Neutrophil (primary cell): ENCODE data around the gene PPP2R3B.
"Not testable (repeated sequence)": the region's sequence is repeated elsewhere in the genome, so short reads cannot be mapped to it uniquely, and the experiment has no call there.

Experiments used
- H3K27ac ChIP-seq: fragments of 200-600 bp; sonication (generic); 2 replicates; pipeline ENCODE4 v1.5.1; 2016; ENCODE audit warnings: mild to moderate bottlenecking, moderate library complexity
- H3K27me3 ChIP-seq: fragments of 200-600 bp; sonication (generic); 2 replicates; pipeline ENCODE4 v1.6.0; 2016; ENCODE audit warnings: mild to moderate bottlenecking
- H3K36me3 ChIP-seq: fragments of 200-600 bp; sonication (generic); 2 replicates; pipeline ENCODE4 v1.5.1; 2017
- H3K4me1 ChIP-seq, 2 experiments: fragments of 200-600 bp in 1 of 2; sonication (generic) in 1 of 2; 1 replicate in 1 of 2; 2 replicates in 1 of 2; pipeline versions ENCODE4 v1.5.1 to v1.6.1; 2013 to 2016; ENCODE audit warnings: low read depth in 1 of 2, low read length in 1 of 2, mild to moderate bottlenecking in 1 of 2, moderate library complexity in 1 of 2; ENCODE audit not compliant: control insufficient read depth in 1 of 2, insufficient read depth in 1 of 2
- H3K4me3 ChIP-seq, 2 experiments: fragments of 200-600 bp in 1 of 2; sonication (generic) in 1 of 2; 1 replicate in 1 of 2; 2 replicates in 1 of 2; pipeline ENCODE4 v1.5.1; 2013 to 2016; ENCODE audit warnings: low read depth in 1 of 2, low read length in 1 of 2, mild to moderate bottlenecking in 1 of 2, moderate library complexity in 1 of 2
- H3K9me3 ChIP-seq: fragments of 200-600 bp; sonication (generic); 2 replicates; pipeline ENCODE4 v1.5.1; 2016
- TF ChIP-seq, protein P1 (sequence below): fragments of 200-600 bp; sonication (generic); IDR thresholded peaks from 2 replicates; pipeline ENCODE4 v1.5.1; 2016; ENCODE audit warnings: antibody characterized with exemption

PPP2R3B gene

DNA sequence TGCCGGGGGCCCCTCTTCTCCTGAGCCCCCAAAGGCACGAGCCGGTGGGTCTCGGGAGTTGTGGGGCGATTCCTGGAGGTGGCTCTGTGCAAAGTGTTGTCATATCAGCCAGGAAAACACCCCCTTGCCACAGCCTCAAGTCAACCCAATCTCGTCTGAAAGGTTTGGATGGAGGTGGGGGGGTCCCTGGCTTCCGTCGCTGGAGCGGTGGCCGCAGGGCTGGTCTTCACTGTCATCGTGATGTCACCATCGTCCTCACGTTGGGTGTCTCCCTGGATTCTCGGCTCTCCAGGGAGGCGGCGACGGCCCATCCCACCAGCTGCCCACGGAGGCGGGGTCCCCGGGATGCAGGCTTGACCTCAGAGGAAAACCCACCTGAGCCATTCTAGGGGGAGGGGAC is 38.3 kb upstream of the PPP2R3B start:
- H3K27me3 ChIP-seq: peaks cover 59% of the 10 kb centered on the region
- no peaks in the 10 kb centered on the region for H3K36me3 ChIP-seq
- peaks cover 0 to 6% of the 10 kb centered on the region in 2 experiments for H3K4me1 ChIP-seq
- TF ChIP-seq, protein P1, sequence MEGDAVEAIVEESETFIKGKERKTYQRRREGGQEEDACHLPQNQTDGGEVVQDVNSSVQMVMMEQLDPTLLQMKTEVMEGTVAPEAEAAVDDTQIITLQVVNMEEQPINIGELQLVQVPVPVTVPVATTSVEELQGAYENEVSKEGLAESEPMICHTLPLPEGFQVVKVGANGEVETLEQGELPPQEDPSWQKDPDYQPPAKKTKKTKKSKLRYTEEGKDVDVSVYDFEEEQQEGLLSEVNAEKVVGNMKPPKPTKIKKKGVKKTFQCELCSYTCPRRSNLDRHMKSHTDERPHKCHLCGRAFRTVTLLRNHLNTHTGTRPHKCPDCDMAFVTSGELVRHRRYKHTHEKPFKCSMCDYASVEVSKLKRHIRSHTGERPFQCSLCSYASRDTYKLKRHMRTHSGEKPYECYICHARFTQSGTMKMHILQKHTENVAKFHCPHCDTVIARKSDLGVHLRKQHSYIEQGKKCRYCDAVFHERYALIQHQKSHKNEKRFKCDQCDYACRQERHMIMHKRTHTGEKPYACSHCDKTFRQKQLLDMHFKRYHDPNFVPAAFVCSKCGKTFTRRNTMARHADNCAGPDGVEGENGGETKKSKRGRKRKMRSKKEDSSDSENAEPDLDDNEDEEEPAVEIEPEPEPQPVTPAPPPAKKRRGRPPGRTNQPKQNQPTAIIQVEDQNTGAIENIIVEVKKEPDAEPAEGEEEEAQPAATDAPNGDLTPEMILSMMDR: no peak
- no peaks in the 10 kb centered on the region for H3K9me3 ChIP-seq
- no peak overlapping the region for H3K4me3 ChIP-seq
- no peak overlapping the region for H3K27ac ChIP-seq

DNA sequence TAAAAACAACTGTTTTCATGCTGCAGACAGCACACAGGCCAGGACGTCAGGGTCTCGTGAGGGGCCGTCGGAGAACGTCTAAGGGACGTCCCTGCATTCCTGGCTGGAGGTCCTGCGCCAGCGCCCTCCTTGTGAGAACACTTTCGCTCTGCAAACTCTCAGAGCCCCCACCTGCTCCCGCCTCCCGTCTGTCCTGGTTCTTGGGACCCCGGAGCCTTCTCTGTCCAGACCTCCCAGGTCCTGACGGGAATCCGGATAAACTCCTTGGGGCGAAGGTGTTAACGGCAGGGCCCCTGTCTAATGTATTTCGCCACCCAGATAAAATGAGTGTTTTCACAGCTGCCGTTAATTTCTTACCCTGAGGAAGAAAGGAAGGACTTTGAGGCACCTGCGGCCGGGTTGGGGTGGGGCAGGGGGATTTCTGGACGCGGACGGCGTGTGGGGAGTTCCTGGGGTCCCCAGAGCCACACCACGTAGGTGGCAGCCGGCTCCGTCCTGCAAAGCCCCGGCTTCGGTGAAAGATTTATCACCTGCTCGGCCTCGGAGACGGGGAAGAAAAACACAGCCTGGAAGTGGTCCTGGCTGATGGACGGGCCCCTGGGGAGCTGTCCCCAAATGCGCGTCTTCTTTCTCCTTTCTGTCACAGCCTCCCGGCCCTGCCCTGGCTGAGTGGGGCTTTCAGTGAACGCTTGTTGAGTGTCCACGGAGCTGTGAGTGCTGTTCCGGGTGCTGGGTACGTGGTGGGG is 35.1 kb upstream of the PPP2R3B start:
- H3K27ac ChIP-seq: no peak overlapping the region
- H3K4me3 ChIP-seq: no peak overlapping the region
- TF ChIP-seq, protein P1: no peak
- H3K27me3 ChIP-seq: peaks cover 26% of the 10 kb centered on the region
- H3K36me3 ChIP-seq: no peaks in the 10 kb centered on the region
- H3K9me3 ChIP-seq: no peaks in the 10 kb centered on the region
- no peaks in the 10 kb centered on the region for H3K4me1 ChIP-seq

DNA sequence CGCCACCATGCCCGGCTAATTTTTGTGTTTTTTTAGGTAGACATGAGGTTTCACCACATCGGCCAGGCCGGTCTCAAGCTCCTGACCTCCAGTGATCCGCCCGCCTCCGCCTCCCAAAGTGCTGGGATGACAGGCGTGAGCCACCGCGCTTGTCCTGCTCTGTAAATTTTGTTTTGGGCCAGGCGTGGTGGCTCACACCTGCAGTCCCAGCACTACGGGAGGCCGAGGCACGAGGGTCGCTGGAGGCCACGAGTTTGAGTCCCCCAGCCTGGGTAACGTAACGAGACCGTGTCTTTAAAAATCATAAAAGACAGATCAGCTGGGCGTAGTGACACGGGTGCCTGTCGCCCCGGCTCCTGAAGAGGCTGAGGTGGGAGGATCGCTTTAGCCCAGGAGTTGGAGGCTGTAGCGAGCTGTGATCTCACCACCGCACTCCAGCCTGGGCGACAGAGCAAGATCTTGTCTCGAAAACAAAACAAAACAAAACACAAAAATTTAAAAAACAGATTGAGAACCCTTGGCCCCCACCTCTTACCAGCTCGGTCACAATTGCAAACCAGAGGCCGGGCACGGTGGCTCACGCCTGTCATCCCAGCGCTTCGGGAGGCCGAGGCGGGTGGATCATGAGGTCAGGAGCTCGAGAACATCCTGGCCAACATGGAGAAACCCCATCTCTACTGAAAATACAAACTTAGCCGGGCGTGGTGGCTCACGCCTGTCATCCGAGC is 34.0 kb upstream of the PPP2R3B start:
- no peaks in the 10 kb centered on the region for H3K36me3 ChIP-seq
- no peaks in the 10 kb centered on the region for H3K4me1 ChIP-seq
- TF ChIP-seq, protein P1: no peak
- H3K9me3 ChIP-seq: no peaks in the 10 kb centered on the region
- peaks cover 15% of the 10 kb centered on the region for H3K27me3 ChIP-seq
- no peak overlapping the region for H3K27ac ChIP-seq
- H3K4me3 ChIP-seq: no peak overlapping the region

DNA sequence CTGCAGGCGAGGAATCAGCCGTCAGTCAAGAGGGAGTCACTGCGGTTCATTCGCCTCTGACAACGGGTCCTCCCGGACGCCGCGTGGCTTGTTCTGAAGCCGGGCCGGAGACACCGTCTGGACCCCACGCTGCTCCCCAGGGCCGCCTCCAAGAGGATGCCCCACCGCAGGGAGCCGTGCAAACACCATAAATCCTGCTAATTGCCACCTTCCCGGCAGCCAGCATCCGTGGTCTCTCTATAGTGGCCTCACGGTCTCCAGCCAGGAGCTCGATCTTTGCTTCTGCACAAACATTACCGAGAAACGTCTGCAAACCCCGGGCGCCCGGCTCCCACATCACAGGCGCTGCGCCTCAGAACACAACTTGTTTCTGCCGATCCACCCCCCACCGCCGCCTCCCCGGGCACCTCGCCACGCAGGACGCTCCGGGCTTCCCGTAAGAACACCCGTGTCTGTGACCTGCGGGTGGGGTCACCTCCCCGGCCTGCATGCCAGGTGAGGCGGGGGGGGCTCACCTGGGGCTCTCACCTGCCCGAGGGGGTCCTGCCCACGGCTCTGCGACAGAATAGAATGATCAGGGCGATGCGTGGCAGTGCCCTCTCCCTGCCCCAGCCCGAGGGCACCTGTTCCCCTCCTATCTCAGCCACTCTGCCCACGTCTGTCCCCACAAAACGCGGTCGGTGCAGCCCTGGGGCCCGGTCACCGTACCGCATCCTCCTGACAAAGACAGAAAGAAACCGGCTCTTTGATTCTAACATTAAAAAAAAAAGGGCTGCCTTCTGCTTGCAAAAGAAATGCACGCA is 32.4 kb upstream of the PPP2R3B start:
- Histone ChIP-seq H3K9me3 (no peaks in the 10 kb centered on the region), H3K4me3 (no peak overlapping the region), H3K4me1 (no peaks in the 10 kb centered on the region), H3K36me3 (no peaks in the 10 kb centered on the region), H3K27ac (no peak overlapping the region), H3K27me3 (peaks cover 28% of the 10 kb centered on the region)
- TF ChIP-seq, protein P1: no peak

DNA sequence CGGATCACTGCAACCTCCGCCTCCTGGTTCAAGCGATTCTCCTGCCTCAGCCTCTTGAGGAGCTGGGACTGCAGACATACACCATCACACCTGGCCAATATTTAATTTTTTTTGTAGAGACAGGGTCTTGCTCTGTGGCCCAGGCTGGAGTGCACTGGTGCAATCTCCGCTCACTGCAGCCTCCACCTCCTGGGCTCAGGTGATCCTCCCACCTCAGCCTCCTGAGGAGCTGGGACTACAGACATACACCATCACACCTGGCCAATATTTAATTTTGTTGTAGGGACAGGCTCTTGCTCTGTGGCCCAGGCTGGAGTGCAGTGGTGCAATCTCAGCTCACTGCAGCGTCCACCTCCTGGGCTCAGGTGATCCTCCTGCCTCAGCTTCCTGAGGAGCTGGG is 28.8 kb upstream of the PPP2R3B start:
- H3K4me3 ChIP-seq, H3K36me3 ChIP-seq, H3K4me1 ChIP-seq, H3K9me3 ChIP-seq, H3K27ac ChIP-seq: not testable (repeated sequence)
- H3K27me3 ChIP-seq: peaks cover 38% of the 10 kb centered on the region
